Measurements from ENCODE around the gene FAM50B.

- no peak for TF ChIP-seq CTCF (IDR thresholded peaks at IDR 0.05)
- no peak for TF ChIP-seq POLR2A (IDR thresholded peaks at IDR 0.05)
Measured at GRCh38 chr6:3841711-3842565, 7.2 kb upstream of the FAM50B start.
